IMR-90 (cell line): ENCODE measurements around the gene TENT5C. TPM values are rescaled to one million over a fixed set of nuclear protein-coding genes. Genes with fewer than 3 reads are reported as not detected.

Experiments used
- ATAC-seq: fragments of 200-7000 bp; cut with Tn5 transposase; 2 replicates; pipeline ENCODE4 v1.9.1; 2020; ENCODE audit warnings: low read depth, mild to moderate bottlenecking, moderate library complexity
- BruUV-seq: library from RNA; stranded (reverse); fragments of 400-500 nt; replicated peaks from 2 replicates; lab custom pipeline; 2021; lab: Mats Ljungman, UMichigan
- CTCF ChIA-PET: fragments of 300-600 bp; formaldehyde crosslinking; extraction: SDS; loops from one replicate; lab custom pipeline; 2021; ENCODE audit warnings: antibody characterized with exemption; lab: Yijun Ruan, JAX
- POLR2A ChIA-PET: fragments of 300-600 bp; sonication (Branson Sonifier 250); formaldehyde crosslinking; loops from one replicate; lab custom pipeline; 2022; ENCODE audit warnings: antibody characterized with exemption; ENCODE audit not compliant: unreplicated experiment; lab: Charles Lee
- DNase-seq: peaks from one replicate; pipeline ENCODE4 v3.0.0; 2013
- H2AFZ ChIP-seq: replicated peaks from 2 replicates; pipeline ENCODE3; 2013; ENCODE audit warnings: low read length, mild to moderate bottlenecking; ENCODE audit not compliant: poor library complexity
- H2AK5ac ChIP-seq: 2 replicates; pipeline ENCODE4 v1.6.1; 2013; ENCODE audit warnings: low read depth, low read length, inconsistent platforms
- H2AK9ac ChIP-seq: replicated peaks from 2 replicates; pipeline ENCODE3; 2013; ENCODE audit warnings: mild to moderate bottlenecking, low read depth, low read length, moderate library complexity; ENCODE audit not compliant: poor library complexity
- H2BK120ac ChIP-seq: 2 replicates; pipeline ENCODE4 v1.6.1; 2013; ENCODE audit warnings: low read depth, low read length, inconsistent platforms
- H2BK15ac ChIP-seq: 3 replicates; pipeline ENCODE4 v1.6.1; 2013; ENCODE audit warnings: low read depth, low read length, inconsistent platforms
- H2BK20ac ChIP-seq: 2 replicates; pipeline ENCODE4 v1.6.1; 2013; ENCODE audit warnings: low read depth, mild to moderate bottlenecking, inconsistent platforms, low read length, moderate library complexity
- H2BK5ac ChIP-seq: 2 replicates; pipeline ENCODE4 v1.6.1; 2013; ENCODE audit warnings: mild to moderate bottlenecking, low read depth, low read length, inconsistent platforms; ENCODE audit not compliant: poor library complexity, severe bottlenecking
- H3K14ac ChIP-seq: replicated peaks from 2 replicates; pipeline ENCODE4 v1.6.1; 2013; ENCODE audit warnings: low read depth, low read length, inconsistent platforms
- H3K18ac ChIP-seq: 2 replicates; pipeline ENCODE4 v1.6.1; 2013; ENCODE audit warnings: low read depth, low read length, control low read depth
- H3K23ac ChIP-seq: 2 replicates; pipeline ENCODE4 v1.6.1; 2013; ENCODE audit warnings: low read depth, low read length, inconsistent platforms
- H3K27ac ChIP-seq: 2 replicates; pipeline ENCODE4 v1.5.1; 2013; ENCODE audit warnings: mild to moderate bottlenecking, control low read depth, low read length; ENCODE audit not compliant: insufficient read depth
- H3K27me3 ChIP-seq: 2 replicates; pipeline ENCODE4 v1.6.1; 2013; ENCODE audit warnings: low read length; ENCODE audit not compliant: control insufficient read depth, insufficient read depth
- H3K36me3 ChIP-seq: 2 replicates; pipeline ENCODE4 v1.6.1; 2013; ENCODE audit warnings: low read length, mixed read lengths; ENCODE audit not compliant: control insufficient read depth, insufficient read depth
- H3K4ac ChIP-seq: 2 replicates; pipeline ENCODE4 v1.6.1; 2013; ENCODE audit warnings: low read depth, low read length, inconsistent platforms
- H3K4me1 ChIP-seq: 2 replicates; pipeline ENCODE4 v1.6.1; 2013; ENCODE audit warnings: low read length, mixed read lengths; ENCODE audit not compliant: control insufficient read depth, insufficient read depth
- H3K4me2 ChIP-seq: 2 replicates; pipeline ENCODE4 v1.6.1; 2013; ENCODE audit warnings: low read depth, mild to moderate bottlenecking, control low read depth, low read length, moderate library complexity
- H3K4me3 ChIP-seq: 2 replicates; pipeline ENCODE4 v1.5.1; 2013; ENCODE audit warnings: low read depth, mild to moderate bottlenecking, control low read depth, low read length, moderate library complexity; ENCODE audit not compliant: insufficient read depth
- H3K56ac ChIP-seq: 2 replicates; pipeline ENCODE4 v1.6.1; 2013; ENCODE audit warnings: low read length, inconsistent platforms; ENCODE audit not compliant: insufficient read depth; ENCODE audit errors: extremely low read depth
- H3K79me1 ChIP-seq, 2 experiments: 2 replicates each; pipeline ENCODE4 v1.6.1; 2013; ENCODE audit warnings: low read length in 2 of 2, inconsistent platforms in 1 of 2, low read depth in 1 of 2
- H3K9ac ChIP-seq: 2 replicates; pipeline ENCODE4 v1.6.1; 2013; ENCODE audit warnings: low read depth, low read length, control low read depth
- H3K9me1 ChIP-seq: 2 replicates; pipeline ENCODE4 v1.6.1; 2013; ENCODE audit warnings: low read length, inconsistent platforms; ENCODE audit not compliant: insufficient read depth
- H3K9me3 ChIP-seq: 2 replicates; pipeline ENCODE4 v1.6.1; 2013; ENCODE audit warnings: low read length; ENCODE audit not compliant: control insufficient read depth, insufficient read depth
- H4K20me1 ChIP-seq: 2 replicates; pipeline ENCODE4 v1.6.1; 2013; ENCODE audit warnings: low read length, inconsistent platforms; ENCODE audit not compliant: insufficient read depth
- H4K5ac ChIP-seq: 2 replicates; pipeline ENCODE4 v1.6.1; 2013; ENCODE audit warnings: mild to moderate bottlenecking, low read depth, low read length, control low read depth
- H4K8ac ChIP-seq, 2 experiments: 2 replicates each; pipeline ENCODE4 v1.6.1; 2013; ENCODE audit warnings: low read depth in 2 of 2, low read length in 2 of 2, control low read depth in 1 of 2, inconsistent platforms in 1 of 2
- H4K91ac ChIP-seq: 2 replicates; pipeline ENCODE4 v1.6.1; 2013; ENCODE audit warnings: low read depth, low read length, inconsistent platforms; ENCODE audit not compliant: insufficient read depth
- CEBPB ChIP-seq: IDR thresholded peaks from 2 replicates; pipeline ENCODE4 v1.6.1; 2012; ENCODE audit warnings: low read depth, low read length, improper control_type of control experiment
- CHD1 ChIP-seq: IDR thresholded peaks from 2 replicates; pipeline ENCODE4 v1.6.1; 2012; ENCODE audit warnings: low read depth, low read length, improper control_type of control experiment
- MAFK ChIP-seq: IDR thresholded peaks from 2 replicates; pipeline ENCODE4 v1.6.1; 2012; ENCODE audit warnings: low read depth, low read length, improper control_type of control experiment
- MXI1 ChIP-seq: IDR thresholded peaks from 2 replicates; pipeline ENCODE4 v1.6.1; 2012; ENCODE audit warnings: low read depth, mild to moderate bottlenecking, low read length, moderate library complexity, borderline replicate concordance
- RCOR1 ChIP-seq: IDR thresholded peaks from 2 replicates; pipeline ENCODE4 v1.6.1; 2012; ENCODE audit warnings: mild to moderate bottlenecking, low read length, improper control_type of control experiment; ENCODE audit not compliant: insufficient replicate concordance
- RFX5 ChIP-seq: IDR thresholded peaks from 2 replicates; pipeline ENCODE4 v1.8.0; 2012; ENCODE audit warnings: low read depth, mild to moderate bottlenecking, low read length, moderate library complexity
- WGBS, 2 experiments: methylation state at CpG; one replicate each; pipeline versions ENCODE4 v1.1.5 to v1.1.7; 2013; ENCODE audit warnings: missing lambda C conversion rate in 2 of 2; ENCODE audit not compliant: insufficient read length in 1 of 2; ENCODE audit errors: extremely low coverage in 2 of 2; 5-methylcytosine and 5-hydroxymethylcytosine counted together
- dilution Hi-C: fragments of 300-500 bp; cut with HindIII; formaldehyde crosslinking; loops from one replicate; pipeline ENCODE4 v1.14.3; 2018; ENCODE audit warnings: low sequenced_read_pairs; ENCODE audit not compliant: unreplicated experiment
- in situ Hi-C: fragments of 300-500 bp; cut with MboI; formaldehyde crosslinking; loops from 3 replicates; pipeline ENCODE4 v1.14.3; 2019; ENCODE audit warnings: low sequenced_read_pairs, inconsistent platforms, mixed read lengths
- intact Hi-C: fragments of 100-400 bp; cut with micrococcal nuclease; formaldehyde crosslinking; loops from 2 replicates; pipeline ENCODE4 v1.10.0; 2022
- polyA plus RNA-seq, 3 experiments: library from polyadenylated mRNA; depleted of rRNA; stranded (reverse); fragments of >200 nt; gene quantifications; 2 replicates each; pipeline ENCODE4 v1.2.3, GENCODE V29; 2012; ENCODE audit warnings: low replicate concordance in 1 of 3
- total RNA-seq: library from RNA; depleted of rRNA; stranded (reverse); fragments of >200 nt; gene quantifications from 2 replicates; pipeline ENCODE4 v1.2.3, GENCODE V29; 2012
- TF ChIP-seq, protein P1 (sequence below): conservative IDR thresholded peaks from 2 replicates; pipeline ENCODE4 v1.5.1; 2012; ENCODE audit warnings: mild to moderate bottlenecking, low read depth, low read length, improper control_type of control experiment

The TENT5C gene
- total and polyA plus RNA-seq, 2 of the 4 experiments (the other 2 are of a cell fraction): 1.5 to 4.1 TPM

GRCh38 chr1:117631359-117632160, 25.7 kb downstream of the TENT5C start:
- Histone ChIP-seq H2AK5ac (no peak overlapping the region), H3K14ac (no peak overlapping the region), H3K4me3 (no peak overlapping the region), H3K9me3 (no peaks in the 10 kb centered on the region), H3K36me3 (peaks cover 2% of the 10 kb centered on the region; the same call in 1 of the 2 replicates), H3K18ac (no peak overlapping the region), H4K20me1 (peaks cover 31% of the 10 kb centered on the region; the same call in 1 of the 2 replicates), H3K4ac (no peak overlapping the region), H3K27me3 (no peaks in the 10 kb centered on the region; the same call in 1 of the 2 replicates), H3K79me1 (peaks cover 3 to 33% of the 10 kb centered on the region in 2 experiments; a peak in 3 of 4 replicates), H2BK5ac (no peak overlapping the region), H4K8ac (no peak overlapping the region), H2BK120ac (no peak overlapping the region), H3K9me1 (peaks cover 26% of the 10 kb centered on the region), H3K23ac (no peak overlapping the region), H3K4me1 (peaks cover 2% of the 10 kb centered on the region; the same call in 1 of the 2 replicates), H2BK15ac (no peak overlapping the region), H3K27ac (no peak overlapping the region), H4K91ac (no peak overlapping the region), H3K56ac (no peak overlapping the region), H4K5ac (no peak overlapping the region), H3K4me2 (no peak overlapping the region), H2AFZ (no peak overlapping the region), H2AK9ac (no peak overlapping the region), H3K9ac (no peak overlapping the region), H2BK20ac (no peak overlapping the region)
- dilution Hi-C loops: no loop called here
- no TSS peak for BruUV-seq
- no peak for ATAC-seq
- intact Hi-C loops: no loop called here
- POLR2A ChIA-PET: no interaction called here
- in situ Hi-C loops: no loop called here
- TF ChIP-seq, protein P1, sequence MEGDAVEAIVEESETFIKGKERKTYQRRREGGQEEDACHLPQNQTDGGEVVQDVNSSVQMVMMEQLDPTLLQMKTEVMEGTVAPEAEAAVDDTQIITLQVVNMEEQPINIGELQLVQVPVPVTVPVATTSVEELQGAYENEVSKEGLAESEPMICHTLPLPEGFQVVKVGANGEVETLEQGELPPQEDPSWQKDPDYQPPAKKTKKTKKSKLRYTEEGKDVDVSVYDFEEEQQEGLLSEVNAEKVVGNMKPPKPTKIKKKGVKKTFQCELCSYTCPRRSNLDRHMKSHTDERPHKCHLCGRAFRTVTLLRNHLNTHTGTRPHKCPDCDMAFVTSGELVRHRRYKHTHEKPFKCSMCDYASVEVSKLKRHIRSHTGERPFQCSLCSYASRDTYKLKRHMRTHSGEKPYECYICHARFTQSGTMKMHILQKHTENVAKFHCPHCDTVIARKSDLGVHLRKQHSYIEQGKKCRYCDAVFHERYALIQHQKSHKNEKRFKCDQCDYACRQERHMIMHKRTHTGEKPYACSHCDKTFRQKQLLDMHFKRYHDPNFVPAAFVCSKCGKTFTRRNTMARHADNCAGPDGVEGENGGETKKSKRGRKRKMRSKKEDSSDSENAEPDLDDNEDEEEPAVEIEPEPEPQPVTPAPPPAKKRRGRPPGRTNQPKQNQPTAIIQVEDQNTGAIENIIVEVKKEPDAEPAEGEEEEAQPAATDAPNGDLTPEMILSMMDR: no peak
- TF ChIP-seq RFX5 (no peak), CHD1 (no peak), CEBPB (no peak), MAFK (no peak), RCOR1 (no peak), MXI1 (no peak)
- no CpG with 5 or more reads among the region's 7 CpGs for WGBS, 2 experiments
- CTCF ChIA-PET: no interaction called here
- DNase-seq: no peak
